ENCODE measurements around the gene DOP1B.

DNA sequence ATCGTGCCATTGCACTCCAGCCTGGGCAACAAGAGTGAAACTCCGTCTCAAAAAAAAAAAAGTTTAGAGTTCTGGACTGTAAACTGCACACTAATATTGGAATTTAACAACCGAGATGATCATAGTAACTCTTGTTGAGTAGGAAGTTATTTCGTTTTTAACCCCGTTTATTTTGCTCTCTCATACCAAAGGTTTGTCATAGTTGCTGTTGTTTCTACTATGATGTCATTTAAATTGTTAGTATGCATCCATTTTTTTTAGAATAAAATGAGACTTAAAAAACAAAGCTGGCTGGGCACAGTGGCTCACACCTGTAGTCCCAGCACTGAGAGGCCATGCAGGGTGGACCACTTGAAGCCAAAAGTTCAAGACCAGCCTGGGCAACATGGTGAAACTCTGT lies 49.3 kb downstream of the DOP1B start:
- TF ChIP-seq CTCF (conservative IDR thresholded peaks at IDR 0.05; ENCODE audit: low read length), result no peak
- TF ChIP-seq EZH2phosphoT487 (IDR thresholded peaks at IDR 0.05; ENCODE audit: borderline replicate concordance, low read depth, low read length), result no peak

Data from OCI-LY7 (cell line).